Transverse colon (tissue), 4 donors: ENCODE results near the gene KRTAP5-1. TPM values are rescaled to one million over a fixed set of nuclear protein-coding genes. Genes with fewer than 3 reads are reported as not detected.
"Not testable (repeated sequence)": the region's sequence is repeated elsewhere in the genome, so short reads cannot be mapped to it uniquely, and the experiment has no call there.

Source experiments
- DNase-seq: peaks from one replicate; pipeline ENCODE4 v3.0.0-alpha.2; 2019
- H3K27ac ChIP-seq, 4 donors: fragments of 200-600 bp; sonication (generic); 2 replicates each; pipeline ENCODE4 v1.5.1; 2016 to 2018; ENCODE audit warnings: inconsistent platforms in 4 of 4
- H3K27me3 ChIP-seq: fragments of 200-600 bp; sonication (generic); 2 replicates; pipeline ENCODE4 v1.5.1; 2017; ENCODE audit warnings: inconsistent platforms
- H3K36me3 ChIP-seq, 4 donors: fragments of 200-600 bp; sonication (generic); 2 replicates each; pipeline ENCODE4 v1.5.1; 2017 to 2019; ENCODE audit warnings: inconsistent platforms in 4 of 4
- H3K4me1 ChIP-seq, 4 donors: fragments of 200-600 bp; sonication (generic); 2 replicates each; pipeline ENCODE4 v1.5.1; 2017 to 2020; ENCODE audit warnings: inconsistent platforms in 4 of 4
- H3K4me3 ChIP-seq, 4 donors: fragments of 200-600 bp; sonication (generic); 1 replicate in 1 of 4; 2 replicates in 3 of 4; pipeline versions ENCODE4 v1.5.1 to v1.6.1; 2017 to 2019; ENCODE audit warnings: inconsistent platforms in 4 of 4
- H3K9me3 ChIP-seq, 2 donors: fragments of 200-600 bp; sonication (generic); 2 replicates each; pipeline ENCODE4 v1.5.1; 2017 to 2019; ENCODE audit warnings: inconsistent platforms in 2 of 2
- EP300 ChIP-seq: sonication (generic); formaldehyde crosslinking; IDR thresholded peaks from one replicate; pipeline ENCODE4 v1.6.1; 2017; ENCODE audit warnings: antibody characterized with exemption, low read depth
- POLR2A ChIP-seq: fragments of 450-650 bp; IDR thresholded peaks from one replicate; pipeline ENCODE4 v1.6.1; 2016; ENCODE audit warnings: antibody characterized with exemption, mild to moderate bottlenecking, moderate library complexity
- POLR2AphosphoS5 ChIP-seq, 3 donors: sonication (generic); formaldehyde crosslinking; IDR thresholded peaks; one replicate each; pipeline ENCODE4 v1.6.1; 2016; ENCODE audit warnings: antibody characterized with exemption in 3 of 3
- WGBS, 2 donors: methylation state at CpG; one replicate each; pipeline ENCODE4 v1.1.5; 2018; ENCODE audit warnings: low coverage in 1 of 2; 5-methylcytosine and 5-hydroxymethylcytosine counted together
- in situ Hi-C, 4 donors: fragments of 200-750 bp; cut with MboI; loops; one replicate each; pipeline versions ENCODE4 v1.15.0 to v1.15.1; 2017; ENCODE audit warnings: low sequenced_read_pairs in 3 of 4, low pct_ligation_motif_present in 1 of 4, low pct_unique_long_range_greater_than_20kb in 1 of 4
- intact Hi-C: fragments of 100-400 bp; cut with DNase I; formaldehyde crosslinking; loops from one replicate; pipeline ENCODE4 v1.15.1; 2023; ENCODE audit warnings: low total_unique reads
- total RNA-seq, 4 donors: library from RNA; depleted of rRNA; stranded (reverse); fragments of >200 nt; gene quantifications; one replicate each; pipeline ENCODE4 v1.1.0, GENCODE V29; 2016
- TF ChIP-seq, protein P1 (sequence below), 5 experiments: fragments of 200-600 bp in 3 of 5; fragments of 450-650 bp in 2 of 5; sonication (generic) in 3 of 5; IDR thresholded peaks; 1 replicate in 2 of 5; 2 replicates in 3 of 5; pipeline ENCODE4 v1.5.1; 2016 to 2017; ENCODE audit warnings: antibody characterized with exemption in 5 of 5, inconsistent platforms in 3 of 5, mild to moderate bottlenecking in 2 of 5, moderate library complexity in 1 of 5

Gene KRTAP5-1, protein sequence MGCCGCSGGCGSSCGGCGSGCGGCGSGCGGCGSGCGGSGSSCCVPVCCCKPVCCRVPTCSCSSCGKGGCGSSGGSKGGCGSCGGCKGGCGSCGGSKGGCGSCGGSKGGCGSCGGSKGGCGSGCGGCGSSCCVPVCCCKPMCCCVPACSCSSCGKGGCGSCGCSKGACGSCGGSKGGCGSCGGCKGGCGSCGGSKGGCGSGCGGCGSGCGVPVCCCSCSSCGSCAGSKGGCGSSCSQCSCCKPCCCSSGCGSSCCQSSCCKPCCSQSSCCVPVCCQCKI
- total RNA-seq: not detected

DNA sequence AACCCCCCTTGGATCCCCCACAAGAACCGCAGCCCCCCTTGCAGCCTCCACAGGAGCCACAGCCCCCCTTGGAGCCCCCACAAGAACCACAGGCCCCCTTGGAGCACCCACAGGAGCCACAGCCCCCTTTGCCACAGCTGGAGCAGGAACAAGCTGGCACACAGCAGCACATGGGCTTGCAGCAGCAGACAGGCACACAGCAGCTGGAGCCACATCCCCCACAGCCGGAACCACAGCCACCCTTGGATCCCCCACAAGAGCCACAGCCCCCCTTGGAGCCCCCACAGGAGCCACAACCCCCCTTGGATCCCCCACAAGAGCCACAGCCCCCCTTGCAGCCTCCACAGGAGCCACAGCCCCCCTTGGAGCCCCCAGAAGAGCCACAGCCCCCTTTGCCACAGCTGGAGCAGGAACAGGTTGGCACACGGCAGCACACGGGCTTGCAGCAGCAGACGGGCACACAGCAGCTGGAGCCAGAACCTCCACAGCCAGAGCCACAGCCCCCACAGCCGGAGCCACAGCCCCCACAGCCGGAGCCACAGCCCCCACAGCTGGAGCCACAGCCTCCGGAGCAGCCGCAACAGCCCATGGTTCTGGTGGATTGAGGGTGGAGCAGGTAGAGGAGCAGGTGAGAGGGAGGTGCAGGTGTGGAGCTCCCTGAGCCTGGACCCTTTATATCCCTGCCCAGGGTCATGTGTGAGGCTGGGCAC is at the start of gene KRTAP5-1:
TSS of gene KRTAP5-1 (minus strand) at position 623 of the 710 bp plus-strand sequence. CDS start at position 589, 34 bp downstream.
- H3K36me3 ChIP-seq, H3K4me1 ChIP-seq, H3K4me3 ChIP-seq, H3K27me3 ChIP-seq, DNase-seq, H3K27ac ChIP-seq, in situ Hi-C loops, H3K9me3 ChIP-seq, intact Hi-C loops: not testable (repeated sequence)
- WGBS, 2 donors: 50% methylated on average over 7 of the region's 9 CpGs; no CpG with 5 or more reads in 1 of the 2 donors

DNA sequence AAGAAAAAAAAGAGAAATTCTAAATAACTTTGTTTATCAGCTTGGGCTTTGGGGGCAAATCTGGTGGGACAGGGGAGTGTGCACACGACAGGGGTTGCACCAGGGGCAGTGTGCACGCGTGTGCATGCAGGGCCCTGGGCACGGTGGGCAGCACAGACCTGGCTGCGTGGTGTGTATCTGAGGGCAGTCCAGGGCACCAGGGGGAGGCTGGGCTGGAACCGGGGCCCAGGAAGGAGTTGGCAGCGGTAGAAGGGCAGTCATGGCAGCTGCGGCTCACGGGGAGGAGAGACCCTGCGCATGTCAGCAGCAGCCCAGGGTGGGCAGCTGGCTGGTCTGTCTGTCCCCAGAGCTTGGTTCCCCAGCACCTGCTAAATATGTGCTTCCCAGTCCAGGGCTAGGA is 48.8 kb upstream of the KRTAP5-1 start:
- 88% methylated on average over 10 of the region's 10 CpGs; no CpG with 5 or more reads in 1 of the 2 donors for WGBS, 2 donors
- Histone ChIP-seq H3K36me3 (no peaks in the 10 kb centered on the region), H3K27ac (no peak overlapping the region), H3K9me3 (no peaks in the 10 kb centered on the region), H3K4me3 (no peak overlapping the region), H3K4me1 (peaks cover 0 to 16% (median 1%) of the 10 kb centered on the region in 4 donors), H3K27me3 (peaks cover 28% of the 10 kb centered on the region)
- DNase-seq: no peak
- TF ChIP-seq POLR2AphosphoS5 (IDR thresholded peaks at IDR 0.05) (no peak), EP300 (no peak), POLR2A (no peak)
- TF ChIP-seq, protein P1, sequence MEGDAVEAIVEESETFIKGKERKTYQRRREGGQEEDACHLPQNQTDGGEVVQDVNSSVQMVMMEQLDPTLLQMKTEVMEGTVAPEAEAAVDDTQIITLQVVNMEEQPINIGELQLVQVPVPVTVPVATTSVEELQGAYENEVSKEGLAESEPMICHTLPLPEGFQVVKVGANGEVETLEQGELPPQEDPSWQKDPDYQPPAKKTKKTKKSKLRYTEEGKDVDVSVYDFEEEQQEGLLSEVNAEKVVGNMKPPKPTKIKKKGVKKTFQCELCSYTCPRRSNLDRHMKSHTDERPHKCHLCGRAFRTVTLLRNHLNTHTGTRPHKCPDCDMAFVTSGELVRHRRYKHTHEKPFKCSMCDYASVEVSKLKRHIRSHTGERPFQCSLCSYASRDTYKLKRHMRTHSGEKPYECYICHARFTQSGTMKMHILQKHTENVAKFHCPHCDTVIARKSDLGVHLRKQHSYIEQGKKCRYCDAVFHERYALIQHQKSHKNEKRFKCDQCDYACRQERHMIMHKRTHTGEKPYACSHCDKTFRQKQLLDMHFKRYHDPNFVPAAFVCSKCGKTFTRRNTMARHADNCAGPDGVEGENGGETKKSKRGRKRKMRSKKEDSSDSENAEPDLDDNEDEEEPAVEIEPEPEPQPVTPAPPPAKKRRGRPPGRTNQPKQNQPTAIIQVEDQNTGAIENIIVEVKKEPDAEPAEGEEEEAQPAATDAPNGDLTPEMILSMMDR (IDR thresholded peaks at IDR 0.05): no peak
- in situ Hi-C loops: no loop called here
- intact Hi-C loops: no loop called here

DNA sequence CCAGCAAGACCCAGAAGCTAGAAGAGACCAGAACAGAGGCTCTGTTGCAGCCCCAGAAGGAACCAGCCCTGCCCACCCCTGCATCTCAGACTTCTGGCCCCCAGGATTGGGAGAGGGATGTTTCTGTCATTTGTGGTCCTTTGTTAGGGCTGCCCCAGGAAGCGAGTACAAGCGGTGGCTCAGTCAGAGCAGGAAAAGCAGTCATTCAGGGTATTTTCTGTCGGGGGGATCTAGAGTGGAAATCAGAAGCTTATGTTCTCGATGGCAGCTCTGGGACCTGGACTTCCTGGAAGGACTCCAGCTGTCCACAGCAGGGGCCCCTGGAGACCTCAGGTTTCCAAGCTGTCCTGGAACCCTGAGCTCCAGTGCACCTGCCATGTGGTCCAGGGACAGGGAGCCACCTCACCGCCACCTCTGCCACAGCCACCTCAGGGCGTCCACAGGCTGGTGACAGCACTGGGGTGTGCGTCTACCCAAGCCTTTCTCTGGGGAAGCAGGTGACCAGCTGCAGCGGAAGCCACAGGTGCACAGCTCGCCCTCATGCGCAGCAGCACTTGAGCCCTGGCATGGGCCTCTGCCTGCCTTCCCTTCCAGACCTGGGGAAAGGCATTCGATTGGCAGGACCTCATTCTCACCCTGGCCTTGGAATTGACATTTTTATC is 47.1 kb upstream of the KRTAP5-1 start:
- 40 to 64% methylated on average over 1 to 9 of the region's 11 CpGs for WGBS, 2 donors
- TF ChIP-seq, protein P1 (IDR thresholded peaks at IDR 0.05): no peak
- TF ChIP-seq POLR2A: no peak
- no peak for TF ChIP-seq EP300
- TF ChIP-seq POLR2AphosphoS5 (IDR thresholded peaks at IDR 0.05): no peak
- no peaks in the 10 kb centered on the region for H3K36me3 ChIP-seq
- DNase-seq: no peak
- in situ Hi-C loops (no loop called here), intact Hi-C loops (no loop called here)
- H3K4me1 ChIP-seq: peaks cover 0 to 7% (median 1%) of the 10 kb centered on the region in 4 donors
- no peaks in the 10 kb centered on the region for H3K9me3 ChIP-seq
- no peak overlapping the region for H3K27ac ChIP-seq
- no peak overlapping the region for H3K4me3 ChIP-seq
- peaks cover 35% of the 10 kb centered on the region for H3K27me3 ChIP-seq

DNA sequence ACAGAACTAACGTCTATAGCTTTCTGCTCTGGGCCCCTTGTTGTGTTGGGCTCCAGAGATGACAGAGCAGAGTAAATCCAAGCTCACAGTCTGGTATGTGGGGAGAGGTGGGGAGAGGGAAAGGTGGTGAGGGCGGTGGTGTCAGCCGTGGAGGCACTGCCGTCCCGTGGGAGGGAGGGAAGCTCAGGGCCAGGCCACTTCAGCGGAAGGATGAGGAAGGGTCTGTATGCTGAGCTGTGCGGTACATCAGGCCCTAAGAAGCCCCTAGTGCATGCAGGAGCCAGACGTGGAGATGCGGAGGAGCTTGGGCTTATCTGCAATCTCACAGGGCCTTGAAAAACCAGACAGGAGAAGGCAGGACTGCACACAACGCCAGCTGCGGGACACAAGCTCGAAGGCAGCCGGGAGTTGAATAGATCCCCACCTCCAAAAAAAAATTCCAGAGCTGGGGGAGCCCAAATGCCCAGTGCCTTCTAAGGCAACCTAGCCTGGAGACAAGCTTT is 46.0 kb upstream of the KRTAP5-1 start:
- no peaks in the 10 kb centered on the region for H3K9me3 ChIP-seq
- TF ChIP-seq EP300 (no peak), POLR2AphosphoS5 (IDR thresholded peaks at IDR 0.05) (no peak), POLR2A (no peak)
- TF ChIP-seq, protein P1 (IDR thresholded peaks at IDR 0.05): no peak
- no peak overlapping the region for H3K27ac ChIP-seq
- DNase-seq: no peak
- peaks cover 32% of the 10 kb centered on the region for H3K27me3 ChIP-seq
- in situ Hi-C loops (no loop called here), intact Hi-C loops (no loop called here)
- H3K36me3 ChIP-seq: no peaks in the 10 kb centered on the region
- H3K4me3 ChIP-seq: no peak overlapping the region
- WGBS, 2 donors: 80 to 85% methylated on average over 4 to 13 of the region's 13 CpGs
- H3K4me1 ChIP-seq: peaks cover 0 to 7% (median 1%) of the 10 kb centered on the region in 4 donors
